ENCODE results near the gene KCTD1.

The KCTD1 gene

GRCh38 chr18:26548415-26549262 lies at the start of gene KCTD1:
KCTD1 (minus strand) TSS chr18:26548553; CDS start chr18:26548536, 17 bp downstream.
- no peak for TF ChIP-seq CTCF (IDR thresholded peaks at IDR 0.05)

- TF ChIP-seq CTCF (IDR thresholded peaks at IDR 0.05) = no peak
Observed at GRCh38 chr18:26593365-26594320, 45.3 kb upstream of the KCTD1 start.

- TF ChIP-seq CTCF (IDR thresholded peaks at IDR 0.05) = no peak
Observed at GRCh38 chr18:26584745-26585144, 36.4 kb upstream of the KCTD1 start.

- no peak for TF ChIP-seq CTCF (IDR thresholded peaks at IDR 0.05)
Observed at GRCh38 chr18:26579941-26580618, 31.7 kb upstream of the KCTD1 start.

GRCh38 chr18:26575865-26576217 lies 27.5 kb upstream of the KCTD1 start:
- no peak for TF ChIP-seq CTCF (IDR thresholded peaks at IDR 0.05)

- TF ChIP-seq CTCF (IDR thresholded peaks at IDR 0.05) = no peak
Observed at GRCh38 chr18:26574958-26575864, 26.9 kb upstream of the KCTD1 start.
